ENCODE data around the gene NDUFV3. TPM values are rescaled to one million over a fixed set of nuclear protein-coding genes. Genes with fewer than 3 reads are reported as not detected.
"Not testable (repeated sequence)": the region's sequence is repeated elsewhere in the genome, so short reads cannot be mapped to it uniquely, and the experiment has no call there.

NDUFV3 gene
- total RNA-seq, 2 donors from 2014 or later, result 18.2 to 21.7 TPM

DNA sequence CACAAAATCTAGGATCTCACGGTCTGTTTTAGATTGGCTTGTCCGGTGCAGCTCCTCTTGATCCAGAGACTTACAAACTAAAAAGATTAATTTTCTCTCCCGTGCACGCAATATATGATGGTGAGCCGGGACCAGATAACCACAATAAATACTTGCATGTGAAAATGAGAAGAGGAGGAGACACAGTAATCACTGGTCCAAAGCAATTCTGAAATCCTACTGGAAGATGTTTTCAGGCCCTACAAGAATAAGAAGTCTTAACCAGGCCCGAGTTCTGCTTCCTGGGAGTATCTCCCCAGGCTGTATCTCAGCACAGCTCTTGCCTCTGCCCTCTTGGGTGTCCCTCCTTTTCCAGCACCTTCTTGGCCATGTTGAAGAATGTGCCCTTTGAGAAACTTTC lies 12.8 kb upstream of the NDUFV3 start:
- Mint-ChIP-seq H3K27me3 (ENCODE audit: low read depth) (no peaks in the 10 kb centered on the region), H3K36me3 (ENCODE audit: insufficient read depth in 2 of 2) (peaks cover 4 to 14% of the 10 kb centered on the region in 2 donors), H3K4me3 (peak overlapping the region; percentile 97 to 98), H3K9me3 (no peaks in the 10 kb centered on the region), H3K4me1 (ENCODE audit: low read depth) (peaks cover 34% of the 10 kb centered on the region), H3K27ac (peak overlapping the region; percentile 94)
- ATAC-seq (replicated peaks in 1 of 2) (no peak), DNase-seq (no peak)

DNA sequence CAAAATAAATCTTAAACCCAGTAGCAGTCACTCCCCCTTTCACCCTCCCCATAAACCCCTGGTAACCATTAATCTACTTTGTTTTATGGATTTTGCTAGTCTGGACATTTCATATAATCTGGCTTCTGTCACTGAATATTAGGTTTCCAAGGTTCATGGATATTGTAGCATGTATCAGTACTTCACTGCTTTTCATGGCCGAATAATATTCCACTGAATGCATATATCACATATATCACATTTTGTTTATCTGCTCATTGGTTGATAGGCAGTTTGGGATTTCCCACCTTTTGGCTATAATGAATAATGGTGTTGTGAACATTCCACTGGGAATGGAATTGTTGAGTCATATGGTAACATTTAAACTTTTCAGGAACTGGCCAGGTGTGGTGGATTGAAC lies 9.2 kb upstream of the NDUFV3 start:
- DNase-seq (no peak), ATAC-seq (replicated peaks in 1 of 2) (no peak)
- Mint-ChIP-seq H3K4me1 (ENCODE audit: low read depth) (peaks cover 22% of the 10 kb centered on the region), H3K27ac (no peak overlapping the region), H3K27me3 (ENCODE audit: low read depth) (no peaks in the 10 kb centered on the region), H3K36me3 (ENCODE audit: insufficient read depth in 2 of 2) (peaks cover 0 to 4% of the 10 kb centered on the region in 2 donors), H3K9me3 (no peaks in the 10 kb centered on the region), H3K4me3 (no peak overlapping the region)

DNA sequence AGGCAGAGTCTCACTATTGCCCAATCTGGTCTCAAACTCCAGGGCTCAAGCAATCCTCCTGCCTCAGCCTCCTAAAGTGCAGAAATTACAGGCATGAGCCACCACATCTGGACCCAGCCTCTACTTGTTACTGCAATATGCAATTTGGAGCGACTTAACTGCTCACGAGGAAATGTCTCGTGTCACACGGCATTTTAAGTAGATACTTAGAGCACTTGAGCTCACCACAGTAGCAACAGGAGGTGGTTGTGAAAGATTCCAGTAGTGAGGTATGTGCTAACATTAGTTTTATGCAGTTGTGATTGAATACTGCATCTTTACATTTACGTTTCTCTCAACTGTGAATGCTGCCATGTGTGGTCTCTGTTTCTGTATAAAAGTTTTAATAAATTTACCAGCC lies 5.8 kb upstream of the NDUFV3 start:
- Mint-ChIP-seq H3K9me3 (no peaks in the 10 kb centered on the region), H3K4me1 (ENCODE audit: low read depth) (peaks cover 2% of the 10 kb centered on the region), H3K27me3 (ENCODE audit: low read depth) (no peaks in the 10 kb centered on the region), H3K27ac (no peak overlapping the region), H3K36me3 (ENCODE audit: insufficient read depth in 2 of 2) (no peaks in the 10 kb centered on the region), H3K4me3 (no peak overlapping the region)
- DNase-seq, result no peak
- no peak for ATAC-seq (replicated peaks in 1 of 2)

DNA sequence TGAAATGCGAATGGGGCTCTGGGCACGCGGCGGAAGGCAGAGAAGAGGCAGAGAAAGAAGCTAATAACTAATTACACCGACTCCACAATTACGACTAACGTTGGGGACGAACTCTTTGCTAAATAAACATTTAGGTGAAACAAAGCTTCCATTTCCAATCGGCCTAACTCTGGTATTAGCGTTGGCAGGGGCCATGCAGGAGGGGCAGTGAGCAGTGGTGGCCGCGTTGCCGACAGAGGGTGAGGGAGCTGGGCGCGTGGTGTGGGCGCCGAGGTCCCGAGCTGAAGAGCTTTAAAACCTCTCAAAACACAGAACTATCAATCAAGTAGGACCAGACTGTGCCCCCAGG lies 553 bp upstream of the NDUFV3 start:
- Mint-ChIP-seq H3K9me3 (no peaks in the 10 kb centered on the region), H3K4me3 (peak overlapping the region; percentile 85 to 93), H3K27me3 (ENCODE audit: low read depth) (no peaks in the 10 kb centered on the region), H3K4me1 (ENCODE audit: low read depth) (peaks cover 12% of the 10 kb centered on the region), H3K36me3 (ENCODE audit: insufficient read depth in 2 of 2) (peaks cover 2% of the 10 kb centered on the region in 2 donors), H3K27ac (peak overlapping the region; percentile 88)
- DNase-seq (no peak), ATAC-seq (replicated peaks in 1 of 2) (peak; percentile 22 to 27)

DNA sequence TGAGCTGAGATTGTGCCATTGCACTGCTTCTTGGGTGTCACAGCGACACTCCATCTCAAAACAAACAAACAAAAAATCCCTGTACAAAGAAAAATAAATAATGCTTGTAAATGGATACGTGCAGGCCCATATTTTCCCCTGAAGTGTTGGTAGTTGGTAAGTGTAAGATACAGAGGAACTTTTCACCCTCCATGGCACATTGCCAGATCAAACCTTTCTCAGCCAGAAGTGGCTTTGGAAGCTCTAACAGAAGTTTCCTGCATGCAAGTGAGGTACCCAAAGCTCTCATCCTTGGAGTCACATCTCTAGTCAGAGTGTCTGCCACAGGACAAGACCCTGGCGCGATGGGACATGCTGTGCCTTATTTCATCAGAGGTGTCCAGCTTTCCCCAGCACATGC lies 7.3 kb downstream of the NDUFV3 start:
- no peak for ATAC-seq (replicated peaks in 1 of 2)

DNA sequence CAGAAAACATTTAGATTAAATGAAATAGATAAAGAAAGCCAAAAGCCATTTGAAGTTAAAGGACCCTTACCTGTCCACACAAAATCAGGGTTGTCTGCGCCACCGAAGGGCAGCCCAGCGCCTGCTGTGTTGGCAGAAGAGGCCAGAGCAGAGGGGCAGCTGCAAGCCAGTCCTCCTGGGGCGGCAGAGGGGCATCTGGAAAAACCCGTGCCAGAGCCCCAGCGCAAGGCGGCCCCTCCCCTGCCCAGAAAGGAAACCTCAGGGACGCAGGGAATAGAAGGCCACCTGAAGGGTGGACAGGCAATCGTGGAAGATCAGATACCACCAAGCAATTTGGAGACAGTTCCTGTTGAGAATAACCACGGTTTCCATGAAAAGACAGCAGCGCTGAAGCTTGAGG lies 10.7 kb downstream of the NDUFV3 start:
- Mint-ChIP-seq H3K27me3 (ENCODE audit: low read depth) (no peaks in the 10 kb centered on the region), H3K9me3 (no peaks in the 10 kb centered on the region), H3K27ac (peak overlapping the region; percentile 72), H3K36me3 (ENCODE audit: insufficient read depth in 2 of 2) (peaks cover 3 to 21% of the 10 kb centered on the region in 2 donors), H3K4me3 (no peak overlapping the region), H3K4me1 (ENCODE audit: low read depth) (peaks cover 5% of the 10 kb centered on the region)
- ATAC-seq (replicated peaks in 1 of 2), result no peak
- DNase-seq, result no peak

More for the DNA sequence above, 7.3 kb downstream of the NDUFV3 start:
- Mint-ChIP-seq H3K4me3 (no peak overlapping the region), H3K27me3 (ENCODE audit: low read depth) (no peaks in the 10 kb centered on the region), H3K27ac (no peak overlapping the region), H3K36me3 (ENCODE audit: insufficient read depth in 2 of 2) (peaks cover 8 to 22% of the 10 kb centered on the region in 2 donors), H3K4me1 (ENCODE audit: low read depth) (peaks cover 13% of the 10 kb centered on the region), H3K9me3 (no peaks in the 10 kb centered on the region)
- DNase-seq, result no peak

DNA sequence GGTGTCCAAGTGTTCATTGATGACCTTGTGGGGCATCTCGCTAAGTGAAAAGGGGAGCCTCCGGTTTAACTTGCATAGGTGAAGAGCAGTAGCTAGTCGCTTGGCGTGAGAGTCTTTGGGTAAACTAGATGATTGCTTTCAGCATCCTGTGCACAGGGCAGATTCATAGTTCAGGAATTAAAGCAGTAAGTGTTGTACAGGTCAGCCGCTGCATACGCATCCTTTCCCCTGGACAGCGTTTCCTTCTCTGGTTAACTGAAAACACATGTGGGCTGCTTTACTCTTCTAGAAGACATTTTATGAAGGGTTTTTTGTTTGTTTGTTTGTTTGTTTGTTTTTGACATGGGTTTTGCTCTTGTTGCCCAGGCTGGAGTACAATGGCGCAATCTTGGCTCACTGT lies 12.1 kb downstream of the NDUFV3 start:
- ATAC-seq (replicated peaks in 1 of 2) (no peak), DNase-seq (no peak)
- H3K36me3 Mint-ChIP-seq (ENCODE audit: insufficient read depth in 2 of 2), result peaks cover 4 to 23% of the 10 kb centered on the region in 2 donors
- no peaks in the 10 kb centered on the region for H3K27me3 Mint-ChIP-seq (ENCODE audit: low read depth)
- H3K4me1 Mint-ChIP-seq (ENCODE audit: low read depth), result peaks cover 5% of the 10 kb centered on the region
- H3K4me3 Mint-ChIP-seq, result no peak overlapping the region
- no peak overlapping the region for H3K27ac Mint-ChIP-seq
- no peaks in the 10 kb centered on the region for H3K9me3 Mint-ChIP-seq

DNA sequence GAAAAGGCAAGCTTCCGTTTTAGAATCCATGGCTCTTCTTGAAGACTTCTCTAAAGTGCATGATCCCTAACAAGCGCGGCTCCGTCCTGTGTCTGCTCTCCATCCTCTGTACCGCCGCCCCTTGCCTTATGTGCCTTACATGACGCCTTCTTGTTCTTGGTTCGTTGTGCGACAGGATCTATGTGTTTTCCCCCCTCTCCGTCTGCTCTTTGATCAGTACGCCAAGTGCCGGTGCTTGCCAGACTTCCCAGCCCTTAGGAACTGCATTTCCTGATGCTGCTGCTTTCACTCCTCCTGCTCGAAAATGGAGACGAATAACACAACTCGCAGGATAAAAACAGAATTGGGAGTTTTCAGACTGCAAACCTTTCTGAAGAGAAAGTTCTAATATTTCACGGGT lies 13.1 kb downstream of the NDUFV3 start:
- H3K36me3 Mint-ChIP-seq (ENCODE audit: insufficient read depth in 2 of 2), result peaks cover 4 to 24% of the 10 kb centered on the region in 2 donors
- DNase-seq (no peak), ATAC-seq (replicated peaks in 1 of 2) (no peak)
- H3K9me3 Mint-ChIP-seq, result no peaks in the 10 kb centered on the region
- no peak overlapping the region for H3K4me3 Mint-ChIP-seq
- peaks cover 5% of the 10 kb centered on the region for H3K4me1 Mint-ChIP-seq (ENCODE audit: low read depth)
- H3K27me3 Mint-ChIP-seq (ENCODE audit: low read depth), result no peaks in the 10 kb centered on the region
- H3K27ac Mint-ChIP-seq, result no peak overlapping the region

DNA sequence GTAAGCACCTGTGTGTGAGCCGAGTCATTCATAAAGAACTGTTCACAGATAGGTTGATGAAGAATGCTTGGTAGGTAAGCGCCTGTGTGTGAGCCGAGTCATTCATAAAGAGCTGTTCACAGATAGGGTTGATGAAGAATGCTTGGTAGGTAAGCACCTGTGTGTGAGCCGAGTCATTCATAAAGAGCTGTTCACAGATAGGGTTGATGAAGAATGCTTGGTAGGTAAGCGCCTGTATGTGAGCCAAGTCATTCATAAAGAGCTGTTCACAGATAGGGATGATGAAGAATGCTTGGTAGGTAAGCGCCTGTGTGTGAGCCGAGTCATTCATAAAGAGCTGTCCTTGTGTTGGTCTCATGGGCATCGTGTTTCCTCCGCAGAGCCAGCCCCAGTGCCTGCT lies 15.4 kb downstream of the NDUFV3 start:
- H3K9me3 Mint-ChIP-seq; H3K4me1 Mint-ChIP-seq (ENCODE audit: low read depth); ATAC-seq (replicated peaks in 1 of 2); H3K27me3 Mint-ChIP-seq (ENCODE audit: low read depth); DNase-seq; H3K4me3 Mint-ChIP-seq: not testable (repeated sequence)
- H3K36me3 Mint-ChIP-seq (ENCODE audit: insufficient read depth in 2 of 2), result peaks cover 2 to 21% of the 10 kb centered on the region in 2 donors
- peak overlapping the region; percentile 51 for H3K27ac Mint-ChIP-seq

DNA sequence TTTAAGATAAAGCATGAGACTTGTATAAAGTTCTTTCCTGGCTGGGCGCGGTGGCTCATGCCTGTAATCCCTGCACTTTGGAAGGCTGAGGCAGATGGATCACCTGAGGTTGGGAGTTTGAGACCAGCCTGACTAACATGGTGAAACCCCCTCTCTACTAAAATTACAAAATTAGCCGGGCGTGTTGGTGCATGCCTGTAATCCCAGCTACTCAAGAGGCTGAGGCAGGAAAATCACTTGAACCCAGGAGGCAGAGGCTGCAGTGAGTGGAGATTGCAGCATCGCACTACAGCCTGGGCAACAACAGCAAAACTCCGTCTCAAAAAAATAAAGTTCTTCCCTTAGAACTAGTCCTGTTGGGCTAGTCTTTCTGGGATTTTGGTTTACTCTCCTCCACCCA lies 18.8 kb downstream of the NDUFV3 start:
- not testable (repeated sequence) for H3K4me3 Mint-ChIP-seq; H3K27me3 Mint-ChIP-seq (ENCODE audit: low read depth); H3K9me3 Mint-ChIP-seq; H3K27ac Mint-ChIP-seq; H3K36me3 Mint-ChIP-seq (ENCODE audit: insufficient read depth in 2 of 2); ATAC-seq (replicated peaks in 1 of 2); H3K4me1 Mint-ChIP-seq (ENCODE audit: low read depth); DNase-seq

DNA sequence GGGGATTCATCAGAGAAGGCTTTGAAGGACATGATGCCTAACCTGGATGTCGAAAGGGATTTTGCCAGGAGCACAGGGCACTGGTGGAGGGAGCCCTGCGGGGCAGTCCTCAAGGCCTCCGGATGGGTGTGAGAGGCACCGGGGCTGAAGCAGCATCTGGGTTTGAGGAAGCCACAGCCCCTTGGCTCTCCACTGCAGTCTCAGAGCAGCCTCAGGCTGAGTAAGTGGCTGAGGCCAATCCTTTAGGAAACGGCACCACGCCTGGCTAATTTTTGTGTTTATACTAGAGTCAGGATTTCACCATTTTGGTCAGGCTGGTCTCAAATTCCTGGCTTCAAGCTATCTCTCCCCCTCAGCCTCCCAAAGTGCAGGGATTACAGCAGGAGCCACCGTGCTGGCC lies 20.4 kb downstream of the NDUFV3 start:
- peaks cover 2 to 7% of the 10 kb centered on the region in 2 donors for H3K36me3 Mint-ChIP-seq (ENCODE audit: insufficient read depth in 2 of 2)
- ATAC-seq (replicated peaks in 1 of 2) (no peak), DNase-seq (no peak)
- no peaks in the 10 kb centered on the region for H3K4me1 Mint-ChIP-seq (ENCODE audit: low read depth)
- no peaks in the 10 kb centered on the region for H3K9me3 Mint-ChIP-seq
- no peak overlapping the region for H3K4me3 Mint-ChIP-seq
- no peaks in the 10 kb centered on the region for H3K27me3 Mint-ChIP-seq (ENCODE audit: low read depth)
- no peak overlapping the region for H3K27ac Mint-ChIP-seq

DNA sequence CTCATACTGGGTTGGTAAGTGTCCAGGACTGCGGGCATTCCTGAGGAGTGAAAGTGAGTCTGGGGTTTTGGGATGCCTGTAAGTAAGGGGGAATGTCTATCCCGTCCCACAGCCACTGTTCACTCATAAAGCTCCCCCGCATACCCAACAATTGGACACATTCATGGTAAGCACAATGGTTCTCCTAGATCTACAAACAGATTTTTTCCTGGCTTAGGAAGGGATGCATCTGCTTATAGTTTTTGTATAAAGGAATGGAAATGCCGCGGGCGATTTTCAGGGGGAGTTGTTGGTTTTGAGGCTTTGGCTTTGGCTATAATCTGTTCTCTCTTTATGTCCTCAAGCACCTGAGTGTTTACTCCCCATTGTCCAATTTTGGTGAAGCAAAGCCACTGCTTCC lies 25.2 kb downstream of the NDUFV3 start:
- Mint-ChIP-seq H3K36me3 (ENCODE audit: insufficient read depth in 2 of 2) (no peaks in the 10 kb centered on the region), H3K4me3 (no peak overlapping the region), H3K27ac (no peak overlapping the region), H3K9me3 (no peaks in the 10 kb centered on the region), H3K27me3 (ENCODE audit: low read depth) (no peaks in the 10 kb centered on the region), H3K4me1 (ENCODE audit: low read depth) (peaks cover 3% of the 10 kb centered on the region)
- ATAC-seq (replicated peaks in 1 of 2), result no peak
- DNase-seq, result no peak

DNA sequence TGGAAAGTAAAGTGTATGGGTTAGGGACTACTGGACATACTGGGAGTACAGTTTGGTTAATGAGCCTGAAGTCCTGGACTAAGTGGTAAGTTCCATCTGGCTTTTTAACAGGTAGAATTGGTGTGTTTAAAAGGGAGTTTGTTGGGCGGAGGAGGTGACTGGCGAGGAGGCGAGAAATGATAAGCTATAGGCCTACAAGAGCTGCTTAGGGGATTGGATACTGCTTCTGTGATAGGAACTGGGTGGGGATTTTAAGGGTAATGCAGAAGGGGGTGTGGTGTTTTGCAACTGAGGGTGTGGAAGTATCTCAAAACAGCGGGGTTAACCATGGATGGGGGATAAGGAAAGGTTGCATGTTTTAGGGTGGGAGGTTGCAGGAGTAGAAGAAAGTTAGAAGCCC lies 28.8 kb downstream of the NDUFV3 start:
- H3K27me3 Mint-ChIP-seq (ENCODE audit: low read depth), result no peaks in the 10 kb centered on the region
- no peak overlapping the region for H3K4me3 Mint-ChIP-seq
- DNase-seq, result no peak
- H3K36me3 Mint-ChIP-seq (ENCODE audit: insufficient read depth in 2 of 2), result no peaks in the 10 kb centered on the region
- peaks cover 19% of the 10 kb centered on the region for H3K4me1 Mint-ChIP-seq (ENCODE audit: low read depth)
- no peaks in the 10 kb centered on the region for H3K9me3 Mint-ChIP-seq
- no peak overlapping the region for H3K27ac Mint-ChIP-seq
- ATAC-seq (replicated peaks in 1 of 2), result no peak

DNA sequence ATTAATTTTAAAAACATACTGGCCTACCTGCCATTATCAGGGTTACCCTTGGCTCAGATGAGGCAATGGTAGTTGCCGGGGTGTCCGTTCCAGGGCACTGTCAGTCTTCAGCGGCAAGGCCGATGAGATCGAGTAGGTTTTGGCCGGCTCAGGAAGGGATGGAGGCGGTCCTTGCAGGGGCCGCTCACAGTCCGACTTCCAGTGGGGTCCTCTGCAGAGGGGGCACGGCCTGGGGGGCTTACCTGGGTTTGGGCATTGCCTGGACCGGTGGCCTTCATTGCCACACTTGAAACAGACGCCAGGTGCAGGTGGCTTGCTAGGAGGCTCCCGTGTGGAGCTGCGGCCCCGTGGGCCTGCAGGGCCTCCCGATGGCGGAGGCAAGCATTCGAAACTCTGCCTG lies 29.8 kb downstream of the NDUFV3 start:
- H3K4me1 Mint-ChIP-seq (ENCODE audit: low read depth), result peaks cover 19% of the 10 kb centered on the region
- no peak for ATAC-seq (replicated peaks in 1 of 2)
- no peak for DNase-seq
- no peak overlapping the region for H3K27ac Mint-ChIP-seq
- H3K4me3 Mint-ChIP-seq, result no peak overlapping the region
- H3K27me3 Mint-ChIP-seq (ENCODE audit: low read depth), result no peaks in the 10 kb centered on the region
- no peaks in the 10 kb centered on the region for H3K9me3 Mint-ChIP-seq
- no peaks in the 10 kb centered on the region for H3K36me3 Mint-ChIP-seq (ENCODE audit: insufficient read depth in 2 of 2)
